NB4 (cell line): Measurements from ENCODE around the gene SOD1.

Experiments
- DNase-seq: peaks from one replicate; pipeline ENCODE4 v3.0.0; 2010; ENCODE audit warnings: low read depth
- H3K4me3 ChIP-seq: one replicate; pipeline ENCODE4 v1.5.1; 2011; ENCODE audit warnings: mild to moderate bottlenecking, low read depth, low read length, moderate library complexity
- CTCF ChIP-seq: IDR thresholded peaks from one replicate; pipeline ENCODE4 v1.5.1; 2012; ENCODE audit warnings: low read depth, low read length
- MAX ChIP-seq: IDR thresholded peaks from 2 replicates; pipeline ENCODE4 v1.6.1; 2011; ENCODE audit warnings: low read depth, low read length
- MYC ChIP-seq: IDR thresholded peaks from 2 replicates; pipeline ENCODE4 v1.6.1; 2011; ENCODE audit warnings: low read depth, low read length
- POLR2A ChIP-seq: IDR thresholded peaks from 2 replicates; pipeline ENCODE4 v1.6.1; 2011; ENCODE audit warnings: mild to moderate bottlenecking; ENCODE audit not compliant: insufficient read length; ENCODE audit errors: extremely low read depth

SOD1 gene

DNA sequence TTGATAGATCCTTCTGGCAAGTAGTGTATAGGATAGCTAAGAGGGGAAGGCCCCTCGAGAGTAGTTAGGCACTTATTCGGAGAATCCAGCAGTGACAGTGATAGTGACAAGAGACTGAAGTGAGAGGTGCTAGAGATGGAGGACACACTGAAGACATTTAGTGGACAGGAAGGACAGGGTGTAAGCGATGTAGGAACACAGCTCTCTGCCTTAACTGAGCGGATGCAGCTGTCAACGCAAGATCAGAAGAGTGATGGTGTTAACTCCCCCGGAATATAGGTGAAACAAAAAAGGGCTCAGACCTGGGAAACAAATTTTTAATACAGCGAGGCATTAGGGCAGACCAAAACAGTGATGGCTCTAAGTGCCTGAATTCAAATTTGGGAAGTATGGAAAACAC is 15.8 kb downstream of the SOD1 start:
- H3K4me3 ChIP-seq: no peak overlapping the region
- TF ChIP-seq MYC (no peak), POLR2A (no peak), CTCF (no peak), MAX (no peak)
- DNase-seq: no peak

- H3K4me3 ChIP-seq: no peak overlapping the region
- no peak for DNase-seq
- TF ChIP-seq CTCF: no peak
- no peak for TF ChIP-seq MAX
- no peak for TF ChIP-seq MYC
- no peak for TF ChIP-seq POLR2A
Observed at GRCh38 chr21:31675960-31676359, 16.5 kb downstream of the SOD1 start.

- DNase-seq: no peak
- H3K4me3 ChIP-seq: no peak overlapping the region
- TF ChIP-seq MAX (no peak), CTCF (no peak), MYC (no peak), POLR2A (no peak)
Observed at GRCh38 chr21:31677047-31677446, 17.6 kb downstream of the SOD1 start.

GRCh38 chr21:31678478-31678877 is 19.0 kb downstream of the SOD1 start:
- DNase-seq: no peak
- TF ChIP-seq POLR2A: no peak
- TF ChIP-seq MYC: no peak
- TF ChIP-seq CTCF: no peak
- TF ChIP-seq MAX: no peak

DNA sequence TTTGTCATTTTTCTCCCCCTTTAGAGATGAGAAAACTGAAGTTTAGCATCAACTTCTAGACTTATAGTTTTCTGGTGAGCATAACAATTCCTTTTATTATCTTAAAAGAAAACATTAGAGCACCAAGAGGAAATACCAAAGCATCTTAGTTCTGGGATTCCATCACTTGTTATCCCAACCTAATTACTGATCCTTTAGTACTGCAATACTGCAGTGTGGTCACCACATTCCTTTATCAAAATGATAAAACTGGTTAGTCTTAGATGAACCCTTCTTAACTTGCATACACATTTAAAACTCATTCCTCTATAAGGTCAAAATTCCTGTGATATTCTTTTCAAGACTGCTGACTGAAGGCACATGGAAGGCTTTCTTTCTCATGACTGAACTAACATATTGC is 23.1 kb downstream of the SOD1 start:
- no peak overlapping the region for H3K4me3 ChIP-seq
- DNase-seq: no peak
- TF ChIP-seq MAX (no peak), CTCF (no peak), MYC (no peak), POLR2A (no peak)

More at GRCh38 chr21:31678478-31678877, 19.0 kb downstream of the SOD1 start:
- no peak overlapping the region for H3K4me3 ChIP-seq

GRCh38 chr21:31683029-31683428 is 23.5 kb downstream of the SOD1 start:
- H3K4me3 ChIP-seq: no peak overlapping the region
- TF ChIP-seq MYC: no peak
- TF ChIP-seq MAX: no peak
- no peak for TF ChIP-seq CTCF
- TF ChIP-seq POLR2A: no peak
- no peak for DNase-seq
